ENCODE results near the gene CRMP1. TPM values are rescaled to one million over a fixed set of nuclear protein-coding genes. Genes with fewer than 3 reads are reported as not detected.

The CRMP1 gene
- total RNA-seq, 2 experiments from 2014 or later: not detected

GRCh38 chr4:5772528-5773270, 120.2 kb downstream of the CRMP1 start:
- ChIA-PET POLR2A (no interaction called here), CTCF (no interaction called here)
- Histone ChIP-seq H3K4me1 (ENCODE audit: insufficient read depth, low read length) (no peaks in the 10 kb centered on the region), H3K9me3 (ENCODE audit: control insufficient read depth in 1 of 2, insufficient read depth in 1 of 2, low read length in 2 of 2) (peaks cover 14 to 38% of the 10 kb centered on the region in 2 experiments), H3K4me3 (ENCODE audit: low read length) (no peak overlapping the region), H3K27me3 (ENCODE audit: control insufficient read depth in 1 of 2, insufficient read depth in 2 of 2, low read length in 2 of 2) (no peaks in the 10 kb centered on the region), H3K27ac (ENCODE audit: low read depth in 1 of 2, low read length in 2 of 2) (no peak overlapping the region), H3K36me3 (ENCODE audit: insufficient read depth, low read length) (no peaks in the 10 kb centered on the region)
- H3K27me3 Mint-ChIP-seq: peaks cover 5% of the 10 kb centered on the region
- intact Hi-C loops (cut with DNase I, micrococcal nuclease): no loop called here
- no peak overlapping the region for H3K4me3 Mint-ChIP-seq
- ATAC-seq (ENCODE audit: poor library complexity): no peak
- H3K4me1 Mint-ChIP-seq (ENCODE audit: low read depth): no peaks in the 10 kb centered on the region
- no peak overlapping the region for H3K27ac Mint-ChIP-seq
- no peak for TF ChIP-seq CTCF (IDR thresholded peaks at IDR 0.05)
- no peaks in the 10 kb centered on the region for H3K36me3 Mint-ChIP-seq (ENCODE audit: low read depth)
- H3K9me3 Mint-ChIP-seq: peaks cover 21% of the 10 kb centered on the region
- DNase-seq: no peak

Small RNAs within 50 kb of the gene (microRNA-seq; reads per million reads assigned to microRNA genes)
- not detected for gene MIR378D1 (ENCODE audit: borderline microRNAs expressed, borderline replicate concordance)

Other genes with a start within 250 kb of the CRMP1 start
- gene EVC2, start 184.5 kb downstream of the CRMP1 start, total RNA-seq: 1 to 10 TPM; 1.1 to 1.3 TPM
- 1 to 10 TPM in 1 of 2 experiments, under 1 TPM in 1; 0.70 to 1.5 TPM for gene EVC, start 181.9 kb downstream of the CRMP1 start, total RNA-seq
- gene C4orf50, start 125.3 kb upstream of the CRMP1 start, total RNA-seq: under 1 TPM; 0.16 to 0.20 TPM